ENCODE results near the gene GRXCR2.

The GRXCR2 gene

GRCh38 chr5:145834917-145835847 lies 37.6 kb downstream of the GRXCR2 start, which contains the start of gene PRELID2:
PRELID2 (minus strand) TSS chr5:145835342; CDS start chr5:145835251, 91 bp downstream.
- peak; percentile 46 for DNase-seq (ENCODE audit: low spot score)

GRCh38 chr5:145834554-145834916 lies 38.3 kb downstream of the GRXCR2 start:
- no peak for DNase-seq (ENCODE audit: low spot score)

GRCh38 chr5:145833631-145834200 lies 39.1 kb downstream of the GRXCR2 start:
- DNase-seq (ENCODE audit: low spot score) = no peak

GRCh38 chr5:145830594-145830993 lies 42.2 kb downstream of the GRXCR2 start:
- DNase-seq (ENCODE audit: low spot score) = no peak

- no peak for DNase-seq (ENCODE audit: low spot score)
Measured at GRCh38 chr5:145829708-145830361, 43.0 kb downstream of the GRXCR2 start.

- DNase-seq (ENCODE audit: low spot score) = no peak
Measured at GRCh38 chr5:145826895-145827674, 45.7 kb downstream of the GRXCR2 start.

GRCh38 chr5:145825751-145826180 lies 47.0 kb downstream of the GRXCR2 start:
- no peak for DNase-seq (ENCODE audit: low spot score)

GRCh38 chr5:145824040-145824439 lies 48.8 kb downstream of the GRXCR2 start:
- DNase-seq (ENCODE audit: low spot score) = no peak

- no peak for DNase-seq (ENCODE audit: low spot score)
Measured at GRCh38 chr5:145818604-145819003, 54.2 kb downstream of the GRXCR2 start.

GRCh38 chr5:145812877-145813276 lies 59.9 kb downstream of the GRXCR2 start:
- no peak for DNase-seq (ENCODE audit: low spot score)

GRCh38 chr5:145811834-145812625 lies 60.8 kb downstream of the GRXCR2 start:
- no peak for DNase-seq (ENCODE audit: low spot score)
